ENCODE measurements around the gene TIGD4. TPM values are rescaled to one million over a fixed set of nuclear protein-coding genes. Genes with fewer than 3 reads are reported as not detected.

Gene TIGD4
- total and polyA plus RNA-seq, 2 of the 13 experiments (the other 11 are each of a cell fraction or from before 2014, with no cell fraction given), result 0.15 to 0.62 TPM

DNA sequence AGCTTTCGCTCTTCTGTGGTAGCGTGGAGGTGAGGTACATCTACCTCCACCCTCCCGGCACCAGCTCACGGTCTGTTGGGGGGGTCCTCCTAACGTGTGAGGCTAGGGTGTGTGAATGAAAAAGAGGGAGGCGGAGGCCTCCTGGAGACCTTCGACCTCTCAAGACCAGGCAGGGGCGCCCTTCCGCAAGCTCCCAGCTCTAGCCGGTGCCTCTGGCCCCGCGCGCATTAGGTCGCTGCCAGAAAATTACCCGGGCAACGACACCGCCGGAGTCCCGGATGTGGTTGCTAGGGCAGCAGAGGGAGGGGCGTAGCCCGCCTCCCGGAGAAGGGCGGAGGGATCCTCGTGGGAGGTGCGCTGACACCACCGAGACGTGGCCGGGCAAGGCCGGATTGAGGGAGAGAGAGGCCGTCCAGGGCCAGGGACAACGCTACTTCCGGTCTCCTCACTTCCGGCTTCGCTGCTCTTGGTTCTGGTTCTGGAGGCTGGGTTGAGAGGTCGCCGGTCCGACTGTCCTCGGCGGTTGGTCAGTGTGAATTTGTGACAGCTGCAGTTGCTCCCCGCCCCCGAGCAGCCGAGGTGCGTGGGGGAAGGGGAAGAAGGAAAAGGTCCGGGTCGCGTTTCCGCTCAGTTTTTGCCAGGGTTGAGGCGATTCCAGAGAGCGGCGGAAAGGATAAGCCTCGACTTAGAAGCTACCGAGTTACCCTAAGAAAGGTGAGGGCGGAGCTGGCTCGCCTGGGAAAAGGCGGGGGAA, at the start of gene TIGD4, which contains the start of gene ARFIP1 (continued):
- TF ChIP-seq, protein P1, sequence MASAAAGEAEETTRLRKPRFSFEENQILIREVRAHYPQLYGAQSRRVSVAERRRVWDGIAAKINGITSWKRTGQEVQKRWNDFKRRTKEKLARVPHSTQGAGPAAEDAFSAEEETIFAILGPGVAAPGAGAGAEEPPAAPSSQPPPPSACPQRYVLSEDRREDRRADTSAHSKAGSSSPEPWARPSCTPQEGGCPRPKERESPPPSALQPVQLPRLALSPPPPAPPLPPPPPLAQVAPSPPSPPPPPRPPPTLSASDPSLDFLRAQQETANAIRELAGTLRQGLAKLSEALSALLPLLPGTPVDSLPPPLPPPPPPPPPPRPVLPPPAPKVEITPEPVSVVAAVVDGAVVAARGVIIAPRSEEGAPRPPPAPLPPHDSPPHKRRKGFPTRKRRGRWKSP (CRISPR knock-in tag; IDR thresholded peaks at IDR 0.05), result 0 out of 2 replicates have a peak, but pooled peaks have one; percentile 16
- TF ChIP-seq ZNF30 (CRISPR knock-in tag; IDR thresholded peaks at IDR 0.05) (no peak), TBX3 (IDR thresholded peaks at IDR 0.05; ENCODE audit: borderline replicate concordance) (peak; percentile 43; the same call in 1 of the 2 replicates), NCOA5 (CRISPR knock-in tag; IDR thresholded peaks at IDR 0.05) (no peak), ZNF7 (CRISPR knock-in tag; IDR thresholded peaks at IDR 0.05) (no peak), SNAPC4 (CRISPR knock-in tag; IDR thresholded peaks at IDR 0.05) (no peak), ZFP82 (CRISPR knock-in tag; IDR thresholded peaks at IDR 0.05; ENCODE audit: borderline replicate concordance) (peak; percentile 31; the same call in 1 of the 2 replicates), ZNF776 (CRISPR knock-in tag; IDR thresholded peaks at IDR 0.05) (no peak; the same call in 1 of the 2 replicates), SMARCC2 (IDR thresholded peaks at IDR 0.05) (no peak), MAFF (IDR thresholded peaks at IDR 0.05; ENCODE audit: low read depth, low read length) (no peak), FOXA1 (IDR thresholded peaks at IDR 0.05) (no peak), FOXA1 (CRISPR knock-in tag; IDR thresholded peaks at IDR 0.05) (no peak), HNF1A (IDR thresholded peaks at IDR 0.05; ENCODE audit: low read depth) (no peak), HNF1A (CRISPR knock-in tag; IDR thresholded peaks at IDR 0.05; ENCODE audit: borderline replicate concordance) (no peak), ZGPAT (CRISPR knock-in tag; IDR thresholded peaks at IDR 0.05) (peak; percentile 79)
- TF ChIP-seq, protein P2, sequence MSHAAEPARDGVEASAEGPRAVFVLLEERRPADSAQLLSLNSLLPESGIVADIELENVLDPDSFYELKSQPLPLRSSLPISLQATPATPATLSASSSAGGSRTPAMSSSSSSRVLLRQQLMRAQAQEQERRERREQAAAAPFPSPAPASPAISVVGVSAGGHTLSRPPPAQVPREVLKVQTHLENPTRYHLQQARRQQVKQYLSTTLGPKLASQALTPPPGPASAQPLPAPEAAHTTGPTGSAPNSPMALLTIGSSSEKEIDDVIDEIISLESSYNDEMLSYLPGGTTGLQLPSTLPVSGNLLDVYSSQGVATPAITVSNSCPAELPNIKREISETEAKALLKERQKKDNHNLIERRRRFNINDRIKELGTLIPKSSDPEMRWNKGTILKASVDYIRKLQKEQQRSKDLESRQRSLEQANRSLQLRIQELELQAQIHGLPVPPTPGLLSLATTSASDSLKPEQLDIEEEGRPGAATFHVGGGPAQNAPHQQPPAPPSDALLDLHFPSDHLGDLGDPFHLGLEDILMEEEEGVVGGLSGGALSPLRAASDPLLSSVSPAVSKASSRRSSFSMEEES (CRISPR knock-in tag; IDR thresholded peaks at IDR 0.05), result peak; percentile 29; the same call in 1 of the 2 replicates
